ENCODE results near the gene CSNK1G1. TPM values are rescaled to one million over a fixed set of nuclear protein-coding genes. Genes with fewer than 3 reads are reported as not detected.
"Not testable (repeated sequence)": the region's sequence is repeated elsewhere in the genome, so short reads cannot be mapped to it uniquely, and the experiment has no call there.

CSNK1G1 gene
- total and polyA plus RNA-seq, 4 donors: 2.5 to 25.3 (median 9.1) TPM

DNA sequence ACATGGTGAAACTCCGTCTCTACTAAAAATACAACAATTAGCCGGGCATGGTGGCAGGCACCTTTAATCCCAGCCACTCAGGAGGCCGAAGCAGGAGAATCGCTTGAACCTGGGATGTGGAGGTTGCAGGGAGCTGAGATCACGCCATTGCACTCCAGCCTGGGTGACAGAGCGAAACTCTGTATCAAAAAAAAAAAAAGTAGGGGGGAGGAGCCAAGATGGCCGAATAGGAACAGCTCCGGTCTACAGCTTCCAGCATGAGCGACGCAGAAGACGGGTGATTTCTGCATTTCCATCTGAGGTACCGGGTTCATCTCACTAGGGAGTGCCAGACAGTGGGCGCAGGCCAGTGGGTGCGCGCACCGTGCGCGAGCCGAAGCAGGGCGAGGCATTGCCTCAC, 29.5 kb downstream of the CSNK1G1 start:
- ATAC-seq (ENCODE audit: low FRiP score); H3K36me3 ChIP-seq (ENCODE audit: control insufficient read depth in 1 of 2, insufficient read depth in 2 of 2, low read length in 1 of 2); H3K27me3 ChIP-seq (ENCODE audit: control insufficient read depth in 1 of 2, insufficient read depth in 2 of 2, low read length in 1 of 2); H3K9me3 ChIP-seq (ENCODE audit: control insufficient read depth, low read length); H3K4me3 ChIP-seq (ENCODE audit: low read length in 2 of 2); H3K27ac ChIP-seq (ENCODE audit: low read depth in 1 of 2, low read length in 2 of 2); DNase-seq; H3K4me1 ChIP-seq (ENCODE audit: control insufficient read depth in 1 of 2, insufficient read depth in 2 of 2, low read length in 2 of 2); intact Hi-C loops (cut with DNase I): not testable (repeated sequence)
- WGBS, 2 donors: 95 to 96% methylated on average over 8 to 12 of the region's 20 CpGs

GRCh38 chr15:64324165-64324877, 31.7 kb downstream of the CSNK1G1 start:
- no peak overlapping the region for H3K27ac ChIP-seq (ENCODE audit: low read depth in 1 of 2, low read length in 2 of 2)
- intact Hi-C loops (cut with DNase I): no loop called here
- no peak for ATAC-seq (ENCODE audit: low FRiP score)
- no peaks in the 10 kb centered on the region for H3K36me3 ChIP-seq (ENCODE audit: control insufficient read depth in 1 of 2, insufficient read depth in 2 of 2, low read length in 1 of 2)
- no peaks in the 10 kb centered on the region for H3K4me1 ChIP-seq (ENCODE audit: control insufficient read depth in 1 of 2, insufficient read depth in 2 of 2, low read length in 2 of 2)
- DNase-seq: no peak
- H3K4me3 ChIP-seq (ENCODE audit: low read length in 2 of 2): no peak overlapping the region
- H3K27me3 ChIP-seq (ENCODE audit: control insufficient read depth in 1 of 2, insufficient read depth in 2 of 2, low read length in 1 of 2): no peaks in the 10 kb centered on the region
- H3K9me3 ChIP-seq (ENCODE audit: control insufficient read depth, low read length): no peaks in the 10 kb centered on the region
- 93% methylated on average over 5 of the region's 5 CpGs for WGBS, 2 donors

DNA sequence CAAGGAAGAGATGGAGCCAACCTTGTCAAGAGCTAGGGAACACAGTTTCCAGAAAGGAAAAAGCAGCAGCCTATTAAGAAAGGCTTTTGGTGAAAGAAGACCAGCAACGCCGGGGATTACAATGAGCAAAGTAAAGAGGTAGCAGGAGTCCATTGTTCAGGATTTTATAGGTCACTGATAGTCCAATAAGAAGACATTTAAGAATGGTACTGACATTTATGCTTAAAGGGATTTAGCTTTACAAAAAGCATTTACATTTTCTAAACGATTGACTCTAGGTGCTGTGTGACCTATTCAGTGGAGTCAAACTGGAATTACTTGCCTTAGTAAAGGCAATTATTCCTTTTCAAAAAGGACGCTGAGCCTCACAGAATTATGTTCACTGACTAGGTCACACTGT, 40.8 kb downstream of the CSNK1G1 start:
- H3K27ac ChIP-seq (ENCODE audit: low read depth in 1 of 2, low read length in 2 of 2): peak overlapping the region in 1 of 2 donors; percentile 87
- 4 to 9% methylated on average over 4 of the region's 4 CpGs for WGBS, 2 donors
- ATAC-seq (ENCODE audit: low FRiP score): no peak

GRCh38 chr15:64314456-64314855, 41.5 kb downstream of the CSNK1G1 start:
- peaks cover 0 to 2% of the 10 kb centered on the region in 2 donors for H3K4me1 ChIP-seq (ENCODE audit: control insufficient read depth in 1 of 2, insufficient read depth in 2 of 2, low read length in 2 of 2)
- H3K27ac ChIP-seq (ENCODE audit: low read depth in 1 of 2, low read length in 2 of 2): no peak overlapping the region
- H3K27me3 ChIP-seq (ENCODE audit: control insufficient read depth in 1 of 2, insufficient read depth in 2 of 2, low read length in 1 of 2): no peaks in the 10 kb centered on the region
- no peak overlapping the region for H3K4me3 ChIP-seq (ENCODE audit: low read length in 2 of 2)
- ATAC-seq (ENCODE audit: low FRiP score): no peak
- WGBS, 2 donors: 11 to 20% methylated on average over 3 of the region's 3 CpGs
- no peaks in the 10 kb centered on the region for H3K36me3 ChIP-seq (ENCODE audit: control insufficient read depth in 1 of 2, insufficient read depth in 2 of 2, low read length in 1 of 2)
- DNase-seq: no peak
- intact Hi-C loops (cut with DNase I): no loop called here
- no peaks in the 10 kb centered on the region for H3K9me3 ChIP-seq (ENCODE audit: control insufficient read depth, low read length)

More for the DNA sequence above, 40.8 kb downstream of the CSNK1G1 start:
- Histone ChIP-seq H3K36me3 (ENCODE audit: control insufficient read depth in 1 of 2, insufficient read depth in 2 of 2, low read length in 1 of 2) (no peaks in the 10 kb centered on the region), H3K4me3 (ENCODE audit: low read length in 2 of 2) (no peak overlapping the region), H3K9me3 (ENCODE audit: control insufficient read depth, low read length) (no peaks in the 10 kb centered on the region), H3K4me1 (ENCODE audit: control insufficient read depth in 1 of 2, insufficient read depth in 2 of 2, low read length in 2 of 2) (peaks cover 0 to 2% of the 10 kb centered on the region in 2 donors), H3K27me3 (ENCODE audit: control insufficient read depth in 1 of 2, insufficient read depth in 2 of 2, low read length in 1 of 2) (no peaks in the 10 kb centered on the region)
- intact Hi-C loops (cut with DNase I): no loop called here
- DNase-seq: no peak

DNA sequence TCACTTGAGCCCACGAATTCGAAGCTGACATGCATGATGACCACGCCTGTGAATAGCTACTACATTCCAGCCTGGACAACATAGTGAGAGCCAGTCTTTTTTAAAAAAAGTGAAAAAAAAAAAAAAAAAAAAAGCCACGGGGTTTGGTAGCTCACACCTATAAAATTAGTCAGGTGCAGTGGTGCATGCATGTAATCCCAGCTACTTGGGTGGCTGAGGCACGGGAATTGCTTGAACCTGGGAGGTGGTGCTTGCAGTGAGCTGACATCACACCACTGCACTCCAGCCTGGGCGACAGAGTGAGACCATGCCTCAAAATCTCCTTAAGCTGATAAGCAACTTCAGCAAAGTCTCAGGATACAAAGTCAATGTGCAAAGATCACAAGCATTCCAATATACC, 44.4 kb downstream of the CSNK1G1 start:
- Histone ChIP-seq H3K27me3 (ENCODE audit: control insufficient read depth in 1 of 2, insufficient read depth in 2 of 2, low read length in 1 of 2) (no peaks in the 10 kb centered on the region), H3K9me3 (ENCODE audit: control insufficient read depth, low read length) (no peaks in the 10 kb centered on the region)
- intact Hi-C loops (cut with DNase I): no loop called here

GRCh38 chr15:64310036-64310435, 45.9 kb downstream of the CSNK1G1 start:
- no peaks in the 10 kb centered on the region for H3K27me3 ChIP-seq (ENCODE audit: control insufficient read depth in 1 of 2, insufficient read depth in 2 of 2, low read length in 1 of 2)
- DNase-seq (no peak), ATAC-seq (ENCODE audit: low FRiP score) (no peak)
- no peaks in the 10 kb centered on the region for H3K4me1 ChIP-seq (ENCODE audit: control insufficient read depth in 1 of 2, insufficient read depth in 2 of 2, low read length in 2 of 2)
- H3K4me3 ChIP-seq (ENCODE audit: low read length in 2 of 2): no peak overlapping the region
- intact Hi-C loops (cut with DNase I): no loop called here
- no peaks in the 10 kb centered on the region for H3K9me3 ChIP-seq (ENCODE audit: control insufficient read depth, low read length)
- H3K27ac ChIP-seq (ENCODE audit: low read depth in 1 of 2, low read length in 2 of 2): no peak overlapping the region
- H3K36me3 ChIP-seq (ENCODE audit: control insufficient read depth in 1 of 2, insufficient read depth in 2 of 2, low read length in 1 of 2): no peaks in the 10 kb centered on the region

More for the DNA sequence above, 44.4 kb downstream of the CSNK1G1 start:
- peaks cover 0 to 2% of the 10 kb centered on the region in 2 donors for H3K4me1 ChIP-seq (ENCODE audit: control insufficient read depth in 1 of 2, insufficient read depth in 2 of 2, low read length in 2 of 2)
- 93% methylated on average over 6 of the region's 6 CpGs for WGBS, 2 donors
- no peak overlapping the region for H3K4me3 ChIP-seq (ENCODE audit: low read length in 2 of 2)
- H3K36me3 ChIP-seq (ENCODE audit: control insufficient read depth in 1 of 2, insufficient read depth in 2 of 2, low read length in 1 of 2): no peaks in the 10 kb centered on the region
- no peak overlapping the region for H3K27ac ChIP-seq (ENCODE audit: low read depth in 1 of 2, low read length in 2 of 2)
- no peak for DNase-seq
- no peak for ATAC-seq (ENCODE audit: low FRiP score)

- Histone ChIP-seq H3K9me3 (ENCODE audit: control insufficient read depth, low read length) (no peaks in the 10 kb centered on the region), H3K4me3 (ENCODE audit: low read length in 2 of 2) (no peak overlapping the region), H3K36me3 (ENCODE audit: control insufficient read depth in 1 of 2, insufficient read depth in 2 of 2, low read length in 1 of 2) (no peaks in the 10 kb centered on the region), H3K27me3 (ENCODE audit: control insufficient read depth in 1 of 2, insufficient read depth in 2 of 2, low read length in 1 of 2) (no peaks in the 10 kb centered on the region), H3K4me1 (ENCODE audit: control insufficient read depth in 1 of 2, insufficient read depth in 2 of 2, low read length in 2 of 2) (no peaks in the 10 kb centered on the region), H3K27ac (ENCODE audit: low read depth in 1 of 2, low read length in 2 of 2) (no peak overlapping the region)
- 92 to 94% methylated on average over 2 of the region's 2 CpGs for WGBS, 2 donors
- ATAC-seq (ENCODE audit: low FRiP score) (no peak), DNase-seq (no peak)
- intact Hi-C loops (cut with DNase I): no loop called here
These were observed 50.7 kb downstream of the CSNK1G1 start for GRCh38 chr15:64305261-64305660.

GRCh38 chr15:64289550-64289949, 66.4 kb downstream of the CSNK1G1 start:
- Histone ChIP-seq H3K36me3 (ENCODE audit: control insufficient read depth in 1 of 2, insufficient read depth in 2 of 2, low read length in 1 of 2) (no peaks in the 10 kb centered on the region), H3K9me3 (ENCODE audit: control insufficient read depth, low read length) (no peaks in the 10 kb centered on the region), H3K27me3 (ENCODE audit: control insufficient read depth in 1 of 2, insufficient read depth in 2 of 2, low read length in 1 of 2) (no peaks in the 10 kb centered on the region), H3K4me1 (ENCODE audit: control insufficient read depth in 1 of 2, insufficient read depth in 2 of 2, low read length in 2 of 2) (no peaks in the 10 kb centered on the region), H3K4me3 (ENCODE audit: low read length in 2 of 2) (no peak overlapping the region), H3K27ac (ENCODE audit: low read depth in 1 of 2, low read length in 2 of 2) (no peak overlapping the region)
- ATAC-seq (ENCODE audit: low FRiP score) (no peak), DNase-seq (no peak)
- intact Hi-C loops (cut with DNase I): no loop called here
- WGBS, 2 donors: 67 to 74% methylated on average over 2 of the region's 2 CpGs

DNA sequence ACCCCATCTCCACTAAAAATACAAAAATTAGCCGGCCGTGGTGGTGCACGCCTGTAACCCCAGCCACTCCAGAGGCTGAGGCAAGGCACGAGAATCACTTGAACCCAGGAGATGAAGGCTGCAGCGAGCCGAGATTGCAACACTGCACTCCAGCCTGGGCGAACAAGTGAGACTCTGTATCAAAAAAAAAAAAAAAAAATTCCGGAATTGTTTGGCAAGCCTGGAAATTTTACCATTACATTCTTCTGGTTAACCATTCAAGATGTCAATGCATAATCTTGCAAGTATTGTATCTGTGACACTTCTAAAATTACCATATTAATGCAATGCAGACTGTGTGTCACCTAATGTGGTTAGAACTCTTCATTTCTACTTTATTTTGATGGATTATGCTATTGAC, 67.0 kb downstream of the CSNK1G1 start:
- no peaks in the 10 kb centered on the region for H3K9me3 ChIP-seq (ENCODE audit: control insufficient read depth, low read length)
- WGBS, 2 donors: 88 to 89% methylated on average over 8 of the region's 8 CpGs
- intact Hi-C loops (cut with DNase I): no loop called here
- ATAC-seq (ENCODE audit: low FRiP score): no peak
- H3K4me3 ChIP-seq (ENCODE audit: low read length in 2 of 2): no peak overlapping the region
- H3K36me3 ChIP-seq (ENCODE audit: control insufficient read depth in 1 of 2, insufficient read depth in 2 of 2, low read length in 1 of 2): no peaks in the 10 kb centered on the region
- DNase-seq: no peak
- H3K4me1 ChIP-seq (ENCODE audit: control insufficient read depth in 1 of 2, insufficient read depth in 2 of 2, low read length in 2 of 2): no peaks in the 10 kb centered on the region
- no peak overlapping the region for H3K27ac ChIP-seq (ENCODE audit: low read depth in 1 of 2, low read length in 2 of 2)
- H3K27me3 ChIP-seq (ENCODE audit: control insufficient read depth in 1 of 2, insufficient read depth in 2 of 2, low read length in 1 of 2): no peaks in the 10 kb centered on the region
